ENCODE measurements around the gene ETV7.
A peak's percentile ranks its signal among the peaks of the same experiment; 100 is the strongest.

ETV7 gene

DNA sequence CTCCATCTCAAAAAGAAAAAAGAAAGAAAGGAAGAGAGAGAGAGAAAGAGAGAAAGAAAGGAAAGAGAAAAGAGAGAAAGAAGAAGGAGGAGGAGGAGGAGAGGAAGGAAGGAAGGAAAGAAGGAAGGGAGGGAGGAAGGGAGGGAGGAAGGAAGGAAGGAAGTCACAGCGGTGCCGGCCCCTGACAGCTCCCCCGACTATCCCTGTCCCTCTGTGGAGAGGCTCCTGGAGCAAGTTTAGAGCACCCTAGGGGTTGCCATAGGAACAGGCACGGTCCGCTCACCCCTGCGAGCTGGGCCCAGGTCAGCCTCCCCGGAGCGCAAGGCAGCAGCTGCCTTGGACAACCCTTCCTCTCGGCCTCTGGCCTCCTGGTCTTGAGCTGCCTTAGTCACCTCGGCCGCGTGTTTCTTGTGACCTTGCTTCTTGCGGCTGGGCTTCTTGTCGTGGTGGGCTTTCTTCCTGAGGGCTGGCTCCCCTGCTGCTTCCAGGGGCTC lies 57.6 kb downstream of the ETV7 start:
- H3K36me3 Mint-ChIP-seq (ENCODE audit: low read depth) = no peaks in the 10 kb centered on the region
- no peak overlapping the region for H3K27ac Mint-ChIP-seq
- no peak overlapping the region for H3K4me3 Mint-ChIP-seq
- TF ChIP-seq, protein P1, sequence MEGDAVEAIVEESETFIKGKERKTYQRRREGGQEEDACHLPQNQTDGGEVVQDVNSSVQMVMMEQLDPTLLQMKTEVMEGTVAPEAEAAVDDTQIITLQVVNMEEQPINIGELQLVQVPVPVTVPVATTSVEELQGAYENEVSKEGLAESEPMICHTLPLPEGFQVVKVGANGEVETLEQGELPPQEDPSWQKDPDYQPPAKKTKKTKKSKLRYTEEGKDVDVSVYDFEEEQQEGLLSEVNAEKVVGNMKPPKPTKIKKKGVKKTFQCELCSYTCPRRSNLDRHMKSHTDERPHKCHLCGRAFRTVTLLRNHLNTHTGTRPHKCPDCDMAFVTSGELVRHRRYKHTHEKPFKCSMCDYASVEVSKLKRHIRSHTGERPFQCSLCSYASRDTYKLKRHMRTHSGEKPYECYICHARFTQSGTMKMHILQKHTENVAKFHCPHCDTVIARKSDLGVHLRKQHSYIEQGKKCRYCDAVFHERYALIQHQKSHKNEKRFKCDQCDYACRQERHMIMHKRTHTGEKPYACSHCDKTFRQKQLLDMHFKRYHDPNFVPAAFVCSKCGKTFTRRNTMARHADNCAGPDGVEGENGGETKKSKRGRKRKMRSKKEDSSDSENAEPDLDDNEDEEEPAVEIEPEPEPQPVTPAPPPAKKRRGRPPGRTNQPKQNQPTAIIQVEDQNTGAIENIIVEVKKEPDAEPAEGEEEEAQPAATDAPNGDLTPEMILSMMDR (IDR thresholded peaks at IDR 0.05; ENCODE audit: unreplicated experiment in 3 of 3) = no peak
- H3K27me3 Mint-ChIP-seq (ENCODE audit: low read depth) = peaks cover 18% of the 10 kb centered on the region
- no peaks in the 10 kb centered on the region for H3K9me3 Mint-ChIP-seq
- peaks cover 61% of the 10 kb centered on the region for H3K4me1 Mint-ChIP-seq

DNA sequence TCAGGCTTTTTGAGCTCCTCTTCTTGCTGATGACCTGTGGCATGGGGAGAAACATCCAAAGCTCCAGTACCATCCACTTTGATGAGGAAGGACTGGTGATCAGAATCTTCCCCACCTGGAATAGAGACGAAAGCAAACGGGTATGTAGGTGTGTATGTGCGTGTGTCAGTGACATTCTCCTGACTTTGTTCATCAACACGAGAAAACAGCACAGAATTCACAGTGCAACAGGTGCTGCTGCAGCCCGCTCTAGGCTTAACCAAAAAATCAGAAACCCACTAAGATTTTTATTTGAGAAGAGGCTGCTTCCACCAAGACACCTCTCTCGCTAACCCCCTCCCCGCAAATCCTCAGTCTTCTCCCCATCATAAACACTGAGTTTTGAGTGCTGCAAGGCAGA lies 58.9 kb downstream of the ETV7 start:
- no peaks in the 10 kb centered on the region for H3K36me3 Mint-ChIP-seq (ENCODE audit: low read depth)
- H3K27me3 Mint-ChIP-seq (ENCODE audit: low read depth) = peaks cover 21% of the 10 kb centered on the region
- no peaks in the 10 kb centered on the region for H3K9me3 Mint-ChIP-seq
- no peak overlapping the region for H3K4me3 Mint-ChIP-seq
- TF ChIP-seq, protein P1 (IDR thresholded peaks at IDR 0.05; ENCODE audit: unreplicated experiment in 3 of 3) = no peak
- no peak overlapping the region for H3K27ac Mint-ChIP-seq
- peaks cover 51% of the 10 kb centered on the region for H3K4me1 Mint-ChIP-seq

DNA sequence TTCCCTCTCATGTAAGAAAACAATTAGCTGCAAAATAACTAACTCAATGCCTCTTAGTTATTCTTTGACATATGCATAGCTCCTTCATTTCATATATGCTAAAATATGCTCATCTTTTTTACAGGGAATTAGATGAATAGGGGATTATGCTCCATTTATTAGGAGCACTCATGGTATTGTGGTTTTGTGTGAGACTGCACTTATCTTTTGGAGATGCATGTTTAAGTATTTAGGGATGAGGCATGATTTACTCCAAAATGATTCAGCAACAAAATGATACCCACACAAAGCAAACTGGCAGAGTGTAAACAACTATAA lies 59.6 kb downstream of the ETV7 start:
- peaks cover 23% of the 10 kb centered on the region for H3K27me3 Mint-ChIP-seq (ENCODE audit: low read depth)
- TF ChIP-seq, protein P1 (IDR thresholded peaks at IDR 0.05; ENCODE audit: unreplicated experiment in 3 of 3) = no peak

DNA sequence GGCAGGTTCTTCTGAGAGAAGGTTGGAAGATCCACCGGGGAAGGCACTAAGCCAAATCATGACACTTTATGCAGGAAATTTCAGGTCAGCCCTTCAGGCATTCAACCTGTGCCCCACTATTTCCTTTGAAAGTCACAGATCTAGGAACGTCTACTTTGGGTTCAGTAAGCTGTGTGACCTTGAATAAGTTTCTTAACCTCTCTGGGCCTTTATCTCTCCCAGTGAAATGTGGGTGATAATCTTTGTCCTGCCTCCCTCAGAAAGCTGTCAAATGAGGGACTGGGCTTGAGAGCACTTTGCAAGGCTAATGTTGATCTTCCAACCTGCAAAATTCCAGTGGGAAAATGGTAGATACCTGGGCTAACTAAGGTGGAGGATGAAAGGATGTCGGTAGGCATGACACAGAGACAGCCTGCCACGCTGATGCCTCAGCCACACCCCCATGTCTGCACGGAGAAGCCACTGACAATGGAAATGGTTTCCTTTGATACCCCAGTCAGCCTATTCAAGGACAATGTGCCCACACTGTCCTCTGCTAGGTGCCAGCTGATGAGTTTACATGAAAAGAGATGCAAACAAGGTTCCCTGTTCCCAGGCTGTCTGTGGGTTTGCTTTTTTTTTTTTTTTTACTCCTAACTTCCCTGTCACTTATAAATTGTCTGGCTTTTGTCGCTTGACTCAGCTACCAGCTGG lies 60.1 kb downstream of the ETV7 start:
- Mint-ChIP-seq H3K36me3 (ENCODE audit: low read depth) (no peaks in the 10 kb centered on the region), H3K4me3 (no peak overlapping the region), H3K9me3 (no peaks in the 10 kb centered on the region), H3K27ac (peak overlapping the region in 2 of 3 experiments; percentile 42 to 69), H3K27me3 (ENCODE audit: low read depth) (peaks cover 24% of the 10 kb centered on the region), H3K4me1 (peaks cover 41% of the 10 kb centered on the region)
- TF ChIP-seq, protein P1 (IDR thresholded peaks at IDR 0.05; ENCODE audit: unreplicated experiment in 3 of 3) = no peak

More for the DNA sequence above, 59.6 kb downstream of the ETV7 start:
- H3K27ac Mint-ChIP-seq = no peak overlapping the region
- H3K4me3 Mint-ChIP-seq = no peak overlapping the region
- H3K4me1 Mint-ChIP-seq = peaks cover 44% of the 10 kb centered on the region
- no peaks in the 10 kb centered on the region for H3K36me3 Mint-ChIP-seq (ENCODE audit: low read depth)
- no peaks in the 10 kb centered on the region for H3K9me3 Mint-ChIP-seq

DNA sequence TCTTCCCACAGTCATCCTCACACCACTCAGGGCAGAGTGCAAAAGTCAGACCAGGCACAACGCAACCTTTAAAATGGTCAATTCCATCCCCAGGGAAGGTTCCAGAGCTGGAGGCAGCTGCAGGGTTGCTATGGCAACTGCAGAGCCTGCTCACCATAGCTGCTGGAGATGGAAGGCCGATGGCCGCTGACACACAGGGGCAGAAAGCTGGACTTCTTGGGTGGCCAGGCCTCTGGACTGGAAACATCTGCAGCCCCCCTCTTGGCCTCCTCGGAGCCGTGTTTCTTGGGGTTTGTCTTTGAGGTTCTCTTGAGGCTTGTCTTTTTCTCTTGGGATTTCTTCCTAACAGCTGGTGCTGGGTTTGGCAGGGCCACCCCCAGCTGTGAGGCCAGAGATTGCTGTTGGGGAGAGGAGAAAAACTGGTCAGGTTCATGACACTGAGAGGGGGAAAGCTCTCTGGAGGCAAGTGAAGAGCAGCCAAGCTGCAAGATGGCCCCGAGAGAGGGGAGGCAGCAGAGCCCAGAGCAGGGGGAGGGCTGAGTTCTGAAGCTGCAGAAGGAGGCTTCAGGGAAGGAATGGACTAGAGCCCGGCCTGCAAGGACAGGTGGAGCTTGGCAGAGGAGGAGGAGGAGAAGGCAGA lies 61.0 kb downstream of the ETV7 start:
- Mint-ChIP-seq H3K27me3 (ENCODE audit: low read depth) (peaks cover 21% of the 10 kb centered on the region), H3K27ac (peak overlapping the region in 2 of 3 experiments; percentile 42 to 69), H3K4me3 (no peak overlapping the region), H3K9me3 (no peaks in the 10 kb centered on the region), H3K36me3 (ENCODE audit: low read depth) (no peaks in the 10 kb centered on the region), H3K4me1 (peaks cover 41% of the 10 kb centered on the region)
- TF ChIP-seq, protein P1 (IDR thresholded peaks at IDR 0.05; ENCODE audit: unreplicated experiment in 3 of 3) = no peak

All from nephron (organoid).